GM12878 (cell line): Measurements from ENCODE around the gene PPP1R3G.

Source experiments
- CHD2 ChIP-seq: IDR thresholded peaks from 2 replicates; pipeline ENCODE4 v1.6.1; 2011; ENCODE audit warnings: low read depth, low read length, improper control_type of control experiment, borderline replicate concordance
- CTCF ChIP-seq, 3 experiments: IDR thresholded peaks in 2 of 3; conservative IDR thresholded peaks in 1 of 3; 2 replicates each; pipeline ENCODE4 v1.5.1; 2011; ENCODE audit warnings: low read depth in 3 of 3, low read length in 3 of 3, mild to moderate bottlenecking in 3 of 3, control low read depth in 2 of 3, moderate library complexity in 2 of 3, inconsistent platforms in 1 of 3, mixed read lengths in 1 of 3; ENCODE audit not compliant: control insufficient read depth in 2 of 3, insufficient read depth in 1 of 3; ENCODE audit errors: extremely low read depth in 1 of 3
- GATAD2B ChIP-seq: fragments of 450-650 bp; conservative IDR thresholded peaks from 2 replicates; pipeline ENCODE4 v1.6.1; 2017; ENCODE audit warnings: low read depth, mild to moderate bottlenecking, moderate library complexity
- MAX ChIP-seq: IDR thresholded peaks from 2 replicates; pipeline ENCODE4 v1.6.1; 2012; ENCODE audit warnings: low read depth, low read length, improper control_type of control experiment
- NR2C2 ChIP-seq: IDR thresholded peaks from 2 replicates; pipeline ENCODE4 v1.6.1; 2011; ENCODE audit warnings: borderline replicate concordance, low read depth; ENCODE audit not compliant: control insufficient read depth, insufficient read length
- NR2F1 ChIP-seq: fragments of 450-650 bp; conservative IDR thresholded peaks from 2 replicates; pipeline ENCODE4 v1.6.1; 2017; ENCODE audit warnings: mild to moderate bottlenecking
- POLR2A ChIP-seq: IDR thresholded peaks from 2 replicates; pipeline ENCODE4 v1.6.1; 2011; ENCODE audit warnings: low read depth, mild to moderate bottlenecking, low read length
- RFX5 ChIP-seq: IDR thresholded peaks from 2 replicates; pipeline ENCODE4 v1.6.1; 2011; ENCODE audit warnings: low read depth, low read length, improper control_type of control experiment
- SREBF2 ChIP-seq: IDR thresholded peaks from 2 replicates; pipeline ENCODE4 v1.6.1; 2012; ENCODE audit warnings: mild to moderate bottlenecking, low read length
- TAF1 ChIP-seq: IDR thresholded peaks from 2 replicates; pipeline ENCODE4 v1.6.1; 2011; ENCODE audit warnings: mild to moderate bottlenecking, low read depth, low read length, borderline replicate concordance
- USF2 ChIP-seq: IDR thresholded peaks from 2 replicates; pipeline ENCODE4 v1.6.1; 2011; ENCODE audit warnings: low read depth, low read length, improper control_type of control experiment, borderline replicate concordance

DNA sequence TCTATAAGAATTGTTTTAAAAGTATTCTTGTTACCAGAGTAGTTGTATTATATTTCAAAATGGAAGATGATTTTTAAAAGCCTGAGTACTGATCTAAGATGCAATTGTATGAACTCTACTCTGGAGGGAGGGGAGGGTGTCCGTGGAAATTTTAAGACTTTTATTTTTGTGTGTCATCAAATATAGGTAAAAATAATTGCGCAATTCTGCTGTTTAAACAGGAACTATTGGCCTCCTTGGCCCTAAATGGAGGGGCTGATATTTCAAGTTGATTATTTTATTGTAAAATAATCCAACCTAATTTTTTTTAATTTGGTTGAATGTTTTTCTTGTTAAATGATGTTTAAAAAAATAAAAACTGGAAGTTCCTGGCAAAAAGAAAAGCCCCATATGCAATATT lies 43.2 kb upstream of the PPP1R3G start:
- TF ChIP-seq RFX5 (no peak), POLR2A (no peak), TAF1 (no peak), USF2 (no peak), CHD2 (no peak), MAX (no peak), NR2F1 (no peak), NR2C2 (no peak), GATAD2B (no peak), SREBF2 (no peak), CTCF (IDR thresholded peaks at IDR 0.05 in 2 of 3, conservative IDR thresholded peaks at IDR 0.05 in 1 of 3; ENCODE audit: control insufficient read depth in 2 of 3, extremely low read depth in 1 of 3, insufficient read depth in 1 of 3, low read depth in 3 of 3, low read length in 3 of 3) (no peak)
